DMS114 treated with DMSO at 0.1 percent for 48 hours (cell line): Measurements from ENCODE around the gene FBXO48.
"Not testable (repeated sequence)": the region's sequence is repeated elsewhere in the genome, so short reads cannot be mapped to it uniquely, and the experiment has no call there.

Source experiments
- DNase-seq: peaks from one replicate; lab custom pipeline; 2025; ENCODE audit not compliant: unreplicated experiment; lab: John Stamatoyannopoulos, UW

The FBXO48 gene, protein sequence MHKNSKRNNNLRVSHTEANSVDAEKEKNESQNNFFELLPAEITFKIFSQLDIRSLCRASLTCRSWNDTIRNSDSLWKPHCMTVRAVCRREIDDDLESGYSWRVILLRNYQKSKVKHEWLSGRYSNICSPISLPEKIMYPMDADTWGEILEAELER

GRCh38 chr2:68467077-68467960, at the start of gene FBXO48, which contains the start of gene APLF:
FBXO48 (minus strand) TSS chr2:68467294; CDS start chr2:68465145, 2,149 bp downstream.
APLF (plus strand) TSS chr2:68467585; CDS start chr2:68467732, 147 bp downstream.
- DNase-seq: peak; percentile 99

- no peak for DNase-seq
Observed at GRCh38 chr2:68516051-68516955, 49.2 kb upstream of the FBXO48 start.

- DNase-seq: no peak
Observed at GRCh38 chr2:68514316-68514929, 47.3 kb upstream of the FBXO48 start.

- no peak for DNase-seq
Observed at GRCh38 chr2:68512966-68513365, 45.9 kb upstream of the FBXO48 start.

DNA sequence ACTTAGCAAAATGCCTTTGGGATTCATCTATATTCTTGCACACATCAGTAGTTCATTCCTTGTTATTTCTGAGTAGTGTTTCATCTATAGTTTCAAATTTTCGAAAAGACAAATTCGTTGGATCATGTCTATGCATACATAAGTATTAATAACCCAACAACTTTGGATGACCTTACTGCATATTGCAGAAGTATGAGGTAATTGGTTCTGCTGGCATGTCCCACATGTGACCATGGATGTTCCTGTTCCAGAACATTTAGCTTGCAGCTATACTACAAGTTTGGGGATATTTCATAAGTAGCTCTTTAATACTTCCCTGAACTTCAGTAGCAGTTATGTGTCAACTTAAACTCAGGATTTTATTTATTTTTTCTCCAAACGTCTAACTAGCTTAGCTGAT, 45.2 kb upstream of the FBXO48 start:
- no peak for DNase-seq

GRCh38 chr2:68506170-68506569, 39.1 kb upstream of the FBXO48 start:
- no peak for DNase-seq

GRCh38 chr2:68505603-68506159, 38.6 kb upstream of the FBXO48 start:
- no peak for DNase-seq

DNA sequence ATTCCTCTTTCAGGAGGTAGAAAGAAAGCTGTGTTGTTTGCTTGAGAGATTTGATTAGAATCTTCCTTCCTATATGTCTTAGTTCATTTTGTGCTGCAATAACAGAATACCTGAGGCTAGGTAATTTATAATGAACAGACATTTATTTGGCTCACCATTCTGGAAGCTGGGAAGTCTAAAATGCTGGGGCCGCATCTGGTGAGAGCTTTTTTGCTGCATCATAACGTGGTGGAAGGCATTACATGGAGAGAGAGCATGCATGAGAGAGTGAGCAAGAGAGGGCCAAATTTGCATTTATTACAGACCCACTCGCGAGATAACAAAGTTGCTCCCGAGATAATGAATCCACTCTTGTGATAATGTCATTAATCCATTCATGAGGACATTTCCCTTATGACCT, 34.7 kb upstream of the FBXO48 start:
- no peak for DNase-seq

DNA sequence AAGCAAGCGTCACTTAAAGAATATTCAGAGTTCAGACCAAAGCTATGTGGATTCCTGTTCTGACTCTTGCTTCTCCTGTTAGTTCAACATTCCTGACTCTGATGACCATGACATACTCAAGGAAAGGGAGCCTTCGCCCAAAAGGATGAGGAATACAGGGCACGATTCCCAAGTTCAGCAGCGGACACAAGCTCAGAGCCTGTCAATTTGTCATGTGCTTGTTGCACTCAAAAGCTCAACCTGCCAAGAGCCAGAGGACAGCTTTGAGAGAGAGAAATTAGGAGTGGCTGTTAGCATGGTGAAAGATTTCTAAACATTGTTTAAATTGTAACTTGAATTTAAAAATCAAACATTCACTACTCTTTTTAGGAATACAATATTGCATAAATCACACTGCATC, 33.6 kb upstream of the FBXO48 start:
- no peak for DNase-seq

DNA sequence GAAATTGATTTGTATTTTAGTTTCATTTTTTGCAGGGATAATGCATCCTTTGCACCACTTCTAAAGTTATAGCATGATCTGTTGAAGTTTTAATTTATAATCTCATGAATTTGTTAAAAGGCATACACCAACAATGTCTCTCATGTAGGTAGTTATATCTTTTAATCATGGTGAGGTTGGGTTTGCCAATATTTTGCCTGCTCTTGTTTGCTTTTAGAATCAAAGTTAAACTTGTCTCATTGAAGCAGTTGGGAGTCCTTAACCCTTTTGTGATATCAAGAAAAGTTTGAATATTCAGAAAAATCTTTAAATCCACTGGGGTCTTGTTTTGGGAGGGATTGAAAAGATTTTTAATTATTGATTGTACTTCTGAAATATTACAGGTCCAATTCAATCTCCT, 32.0 kb upstream of the FBXO48 start:
- DNase-seq: no peak

DNA sequence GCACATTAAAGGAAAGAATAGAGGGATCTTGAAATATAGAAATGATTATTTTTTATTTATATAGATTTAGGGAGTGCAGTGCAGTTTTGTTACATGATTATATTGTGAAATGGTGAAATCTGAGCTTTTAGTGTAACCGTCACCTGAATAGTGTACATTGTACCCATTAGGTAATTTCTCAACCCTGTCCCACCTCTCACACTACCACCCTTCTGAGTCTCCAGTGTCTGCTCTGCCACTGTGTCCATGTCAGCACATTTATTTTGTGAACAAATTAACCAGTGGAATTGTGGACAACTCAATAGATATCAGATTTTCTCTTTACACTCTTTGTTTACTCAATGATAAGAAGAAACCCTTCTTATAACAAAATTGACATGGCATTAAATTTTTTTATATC, 24.5 kb upstream of the FBXO48 start:
- DNase-seq: no peak

GRCh38 chr2:68489282-68489681, 22.2 kb upstream of the FBXO48 start:
- no peak for DNase-seq

GRCh38 chr2:68488605-68489004, 21.5 kb upstream of the FBXO48 start:
- not testable (repeated sequence) for DNase-seq

DNA sequence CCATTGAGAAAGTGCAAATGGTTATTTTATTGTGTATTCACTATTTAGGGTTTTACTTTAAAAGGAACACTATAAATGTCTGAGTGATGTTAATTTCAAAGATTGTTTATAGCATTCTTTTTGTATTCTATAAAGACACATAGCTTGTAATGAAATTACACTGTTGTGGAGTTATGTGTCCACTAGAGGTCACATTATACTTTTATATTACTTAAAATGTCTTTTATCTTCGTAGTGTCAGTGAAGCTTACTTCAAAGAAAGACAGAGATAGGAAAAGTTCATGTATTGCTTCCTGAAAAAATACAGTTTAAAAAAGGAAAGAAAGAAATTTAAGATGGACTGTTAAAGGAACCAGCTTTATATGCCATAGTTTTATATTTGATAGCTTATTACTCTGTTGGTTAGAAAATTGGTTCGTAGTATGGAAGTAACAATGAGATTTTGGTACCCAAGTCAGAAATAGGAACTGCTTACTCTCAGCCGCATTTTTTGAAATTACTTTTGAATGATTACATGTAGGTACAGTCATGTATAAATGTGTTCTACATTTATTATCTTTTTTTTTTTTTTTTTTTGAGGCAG, 20.8 kb upstream of the FBXO48 start:
- peak; percentile 33 for DNase-seq

- DNase-seq: no peak
Observed at GRCh38 chr2:68483011-68483410, 15.9 kb upstream of the FBXO48 start.

DNA sequence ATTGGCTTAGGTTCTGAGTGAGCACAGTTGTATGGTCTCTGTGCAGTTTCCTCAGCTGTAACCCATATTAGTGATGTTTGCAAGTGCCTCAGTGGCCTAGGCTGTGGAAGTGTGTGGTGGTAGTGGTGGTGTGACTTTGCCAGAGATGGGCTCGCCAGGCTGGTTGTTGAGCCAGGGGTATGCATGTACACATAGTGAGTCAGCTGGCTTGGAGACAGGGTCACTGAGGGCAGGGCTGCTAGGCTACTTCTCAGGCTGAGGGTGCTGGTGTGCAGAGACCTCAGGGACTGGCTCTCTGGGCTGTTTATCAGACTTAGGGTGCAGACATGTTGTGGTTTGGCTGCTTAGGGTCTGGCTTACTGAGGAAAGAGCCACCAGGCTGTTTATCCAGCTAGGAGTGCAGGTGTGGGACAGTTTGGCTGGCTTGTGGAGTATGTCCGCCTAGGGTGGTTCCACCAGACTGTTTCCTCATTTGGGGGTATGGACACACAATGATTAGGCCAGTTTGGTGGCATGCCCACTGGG, 15.3 kb upstream of the FBXO48 start:
- no peak for DNase-seq

DNA sequence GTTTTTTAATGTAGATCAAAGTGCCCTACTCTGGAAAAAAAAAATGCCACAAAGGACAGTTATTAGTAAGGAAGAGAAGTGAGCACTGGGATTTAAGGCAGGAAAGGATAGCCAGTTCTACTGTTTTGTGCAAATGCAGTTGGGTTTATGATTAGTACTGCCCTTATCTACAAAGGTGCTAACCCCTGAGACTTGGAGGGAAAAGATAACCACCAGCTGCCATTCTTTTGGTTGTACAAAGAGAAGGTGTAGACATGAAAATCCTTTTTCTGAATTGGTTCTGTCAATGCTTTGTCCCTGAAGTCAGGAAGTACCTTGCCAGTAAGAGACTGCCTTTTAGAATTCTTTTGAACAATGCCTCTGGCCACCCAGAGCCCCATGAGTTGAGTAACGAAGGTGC, 11.6 kb upstream of the FBXO48 start:
- no peak for DNase-seq

- no peak for DNase-seq
Observed at GRCh38 chr2:68476454-68476853, 9.4 kb upstream of the FBXO48 start.

DNA sequence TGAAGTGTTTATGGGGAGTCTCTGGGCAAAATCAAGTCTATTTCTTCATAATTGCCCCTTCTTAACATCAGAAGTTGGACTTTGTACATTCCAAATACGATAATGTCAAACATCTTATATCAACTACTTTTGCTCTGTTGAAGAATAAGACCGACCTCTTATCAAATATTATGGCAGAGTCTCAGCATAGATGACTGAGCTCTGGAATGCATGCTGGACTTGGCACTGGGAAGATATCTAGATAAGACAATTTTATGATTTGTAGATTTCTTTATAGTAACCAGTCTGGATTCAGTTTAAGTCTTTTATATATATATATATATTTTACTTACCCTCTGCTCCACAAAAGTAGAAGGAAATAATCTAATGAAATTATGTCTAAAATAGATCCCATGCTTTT, 8.5 kb upstream of the FBXO48 start:
- no peak for DNase-seq

GRCh38 chr2:68475110-68475509, 8.0 kb upstream of the FBXO48 start:
- no peak for DNase-seq
